ENCODE data around the gene BCKDHB.
"Not testable (repeated sequence)": the region's sequence is repeated elsewhere in the genome, so short reads cannot be mapped to it uniquely, and the experiment has no call there.

The BCKDHB gene

GRCh38 chr6:80289727-80290126 is 183.3 kb downstream of the BCKDHB start:
- no peak for DNase-seq (ENCODE audit: low read depth in 1 of 2, low spot score in 1 of 2)
- H3K27me3 ChIP-seq (ENCODE audit: insufficient read depth, poor library complexity, severe bottlenecking) = no peaks in the 10 kb centered on the region
- H3K27ac ChIP-seq (replicated peaks) = no peak overlapping the region
- H3K4me3 ChIP-seq (replicated peaks; ENCODE audit: insufficient read depth, low read length) = no peak overlapping the region
- TF ChIP-seq REST (IDR thresholded peaks at IDR 0.05; ENCODE audit: insufficient replicate concordance, low read depth) (no peak), SPI1 (IDR thresholded peaks at IDR 0.05; ENCODE audit: borderline replicate concordance, low read depth) (no peak), POLR2AphosphoS5 (IDR thresholded peaks at IDR 0.05; ENCODE audit: low read depth) (no peak), CTCF (IDR thresholded peaks at IDR 0.05; ENCODE audit: insufficient read depth, low read length) (no peak), GABPA (IDR thresholded peaks at IDR 0.05; ENCODE audit: low read depth) (no peak)

DNA sequence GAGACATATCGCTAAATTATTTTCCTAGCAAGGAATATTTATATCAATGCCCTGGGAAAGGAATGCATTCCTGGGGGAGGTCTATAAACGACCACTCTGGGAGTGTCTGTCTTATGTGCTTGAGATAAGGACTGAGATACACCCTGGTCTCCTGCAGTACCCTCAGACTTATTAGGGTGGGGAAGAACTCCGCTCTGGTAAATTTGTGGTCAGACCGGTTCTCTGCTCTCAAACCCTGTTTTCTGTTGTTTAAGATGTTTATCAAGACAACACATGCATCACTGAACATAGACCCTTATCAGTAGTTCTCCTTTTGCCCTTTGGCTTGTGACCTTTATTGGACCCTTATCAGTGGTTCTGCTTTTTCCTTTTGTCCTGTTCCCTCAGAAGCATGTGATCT is 188.1 kb downstream of the BCKDHB start:
- H3K4me3 ChIP-seq (replicated peaks; ENCODE audit: insufficient read depth, low read length); H3K27me3 ChIP-seq (ENCODE audit: insufficient read depth, poor library complexity, severe bottlenecking); DNase-seq (ENCODE audit: low read depth in 1 of 2, low spot score in 1 of 2); H3K27ac ChIP-seq (replicated peaks): not testable (repeated sequence)

GRCh38 chr6:80302716-80303115 is 196.2 kb downstream of the BCKDHB start:
- Histone ChIP-seq H3K27ac (replicated peaks) (no peak overlapping the region), H3K4me3 (replicated peaks; ENCODE audit: insufficient read depth, low read length) (no peak overlapping the region), H3K27me3 (ENCODE audit: insufficient read depth, poor library complexity, severe bottlenecking) (no peaks in the 10 kb centered on the region)
- TF ChIP-seq REST (IDR thresholded peaks at IDR 0.05; ENCODE audit: insufficient replicate concordance, low read depth) = no peak
- no peak for TF ChIP-seq POLR2AphosphoS5 (IDR thresholded peaks at IDR 0.05; ENCODE audit: low read depth)
- no peak for TF ChIP-seq CTCF (IDR thresholded peaks at IDR 0.05; ENCODE audit: insufficient read depth, low read length)
- TF ChIP-seq GABPA (IDR thresholded peaks at IDR 0.05; ENCODE audit: low read depth) = no peak
- no peak for TF ChIP-seq SPI1 (IDR thresholded peaks at IDR 0.05; ENCODE audit: borderline replicate concordance, low read depth)
- DNase-seq (ENCODE audit: low read depth in 1 of 2, low spot score in 1 of 2) = no peak

- TF ChIP-seq POLR2AphosphoS5 (IDR thresholded peaks at IDR 0.05; ENCODE audit: low read depth) (no peak), SPI1 (IDR thresholded peaks at IDR 0.05; ENCODE audit: borderline replicate concordance, low read depth) (no peak), CTCF (IDR thresholded peaks at IDR 0.05; ENCODE audit: insufficient read depth, low read length) (no peak), REST (IDR thresholded peaks at IDR 0.05; ENCODE audit: insufficient replicate concordance, low read depth) (no peak), GABPA (IDR thresholded peaks at IDR 0.05; ENCODE audit: low read depth) (no peak)
- no peak overlapping the region for H3K27ac ChIP-seq (replicated peaks)
- no peak for DNase-seq (ENCODE audit: low read depth in 1 of 2, low spot score in 1 of 2)
- H3K4me3 ChIP-seq (replicated peaks; ENCODE audit: insufficient read depth, low read length) = no peak overlapping the region
- no peaks in the 10 kb centered on the region for H3K27me3 ChIP-seq (ENCODE audit: insufficient read depth, poor library complexity, severe bottlenecking)
Observed at GRCh38 chr6:80304014-80304413, 197.5 kb downstream of the BCKDHB start.

Data from HL-60 (cell line).